ENCODE measurements around the gene LPP. TPM values are rescaled to one million over a fixed set of nuclear protein-coding genes. Genes with fewer than 3 reads are reported as not detected.

LPP gene
- total and polyA plus RNA-seq, 2 of the 13 experiments (the other 11 are each of a cell fraction or from before 2014, with no cell fraction given): 19.2 to 29.9 TPM

DNA sequence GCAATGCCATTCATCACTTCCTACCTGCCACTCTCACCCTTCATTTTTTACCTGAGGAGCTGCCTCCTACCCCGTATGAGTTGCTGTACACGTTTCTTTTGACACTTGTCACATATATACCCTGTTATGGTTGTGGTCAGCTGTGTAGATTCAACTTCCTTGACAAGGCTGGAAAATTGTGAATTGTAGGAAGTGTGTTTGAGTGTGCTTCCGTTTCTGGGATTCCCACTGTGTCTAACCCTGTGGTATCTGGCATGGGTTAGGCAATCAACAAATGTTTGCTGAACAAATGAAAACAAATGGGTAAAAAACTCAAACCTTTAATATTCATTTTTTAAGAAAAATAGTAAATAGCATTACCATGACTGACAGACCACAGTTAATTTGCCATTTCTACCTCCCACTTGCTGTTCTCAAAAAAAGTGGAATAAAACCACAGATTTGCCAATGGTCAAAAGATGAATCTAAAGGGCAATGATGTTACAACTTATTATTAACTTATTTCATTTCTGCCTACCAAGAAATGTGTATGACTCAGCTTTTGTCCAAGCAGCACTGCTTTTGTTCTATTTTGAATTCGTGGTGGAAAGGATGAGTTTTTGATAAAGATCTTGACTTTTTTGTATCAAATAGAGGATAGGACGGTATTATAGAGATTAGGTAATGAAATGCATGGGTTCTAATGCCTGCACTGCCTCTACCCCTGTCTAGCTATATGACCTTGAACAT lies 404.6 kb downstream of the LPP start:
- Histone ChIP-seq H3K9ac (ENCODE audit: insufficient read depth, low read depth, low read length) (no peak overlapping the region), H3K79me2 (ENCODE audit: insufficient read depth, low read length) (peaks cover 3% of the 10 kb centered on the region), H3K4me3 (replicated peaks in 1 of 3; ENCODE audit: insufficient read depth in 1 of 3, low read depth in 2 of 3, low read length in 3 of 3) (no peak overlapping the region), H3K4me1 (ENCODE audit: insufficient read depth, low read length) (peaks cover 17% of the 10 kb centered on the region), H3K27me3 (ENCODE audit: control insufficient read depth in 1 of 2, insufficient read depth in 2 of 2, low read length in 2 of 2) (no peaks in the 10 kb centered on the region), H2AFZ (ENCODE audit: low read length) (no peak overlapping the region), H3K4me2 (ENCODE audit: low read depth, low read length) (no peak overlapping the region), H3K27ac (ENCODE audit: extremely low read length, insufficient read depth, low read length) (no peak overlapping the region), H3K36me3 (replicated peaks in 1 of 2; ENCODE audit: control insufficient read depth in 1 of 2, insufficient read depth in 2 of 2, low read length in 2 of 2) (no peaks in the 10 kb centered on the region; a peak in 1 of 5 replicates), H3K9me3 (ENCODE audit: low read length) (no peaks in the 10 kb centered on the region), H4K20me1 (ENCODE audit: insufficient read depth, low read length) (no peaks in the 10 kb centered on the region)
- DNase-seq (ENCODE audit: low spot score): no peak
- intact Hi-C loops (cut with micrococcal nuclease; ENCODE audit: unreplicated experiment) (no loop called here), in situ Hi-C loops (cut with HindIII; ENCODE audit: extremely low pct_ligation_motif_present, low pct_unique_long_range_greater_than_20kb) (no loop called here)
- CTCF ChIA-PET (ENCODE audit: low intra/inter-chr PET ratio, low total read pairs): no interaction called here
- TF ChIP-seq, protein P1, sequence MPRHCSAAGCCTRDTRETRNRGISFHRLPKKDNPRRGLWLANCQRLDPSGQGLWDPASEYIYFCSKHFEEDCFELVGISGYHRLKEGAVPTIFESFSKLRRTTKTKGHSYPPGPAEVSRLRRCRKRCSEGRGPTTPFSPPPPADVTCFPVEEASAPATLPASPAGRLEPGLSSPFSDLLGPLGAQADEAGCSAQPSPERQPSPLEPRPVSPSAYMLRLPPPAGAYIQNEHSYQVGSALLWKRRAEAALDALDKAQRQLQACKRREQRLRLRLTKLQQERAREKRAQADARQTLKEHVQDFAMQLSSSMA (CRISPR knock-in tag; IDR thresholded peaks at IDR 0.05): no peak
- TF ChIP-seq ZMYM3 (CRISPR knock-in tag; IDR thresholded peaks at IDR 0.05) (no peak), MAZ (IDR thresholded peaks at IDR 0.05; ENCODE audit: borderline replicate concordance, low read depth, low read length) (no peak), MAZ (CRISPR knock-in tag; IDR thresholded peaks at IDR 0.05; ENCODE audit: low read depth) (no peak), XBP1 (CRISPR knock-in tag; IDR thresholded peaks at IDR 0.05) (no peak), ZNF749 (CRISPR knock-in tag; IDR thresholded peaks at IDR 0.05; ENCODE audit: borderline replicate concordance) (no peak), SP5 (CRISPR knock-in tag; IDR thresholded peaks at IDR 0.05; ENCODE audit: borderline replicate concordance, low read depth) (no peak), MAFG (CRISPR knock-in tag; IDR thresholded peaks at IDR 0.05) (no peak), DPF2 (CRISPR knock-in tag; IDR thresholded peaks at IDR 0.05; ENCODE audit: borderline replicate concordance, low read depth) (no peak), SNAI1 (CRISPR knock-in tag; IDR thresholded peaks at IDR 0.05; ENCODE audit: borderline replicate concordance) (no peak), ZNF484 (CRISPR knock-in tag; IDR thresholded peaks at IDR 0.05; ENCODE audit: borderline replicate concordance, low read depth) (no peak)
- TF ChIP-seq, protein P2, sequence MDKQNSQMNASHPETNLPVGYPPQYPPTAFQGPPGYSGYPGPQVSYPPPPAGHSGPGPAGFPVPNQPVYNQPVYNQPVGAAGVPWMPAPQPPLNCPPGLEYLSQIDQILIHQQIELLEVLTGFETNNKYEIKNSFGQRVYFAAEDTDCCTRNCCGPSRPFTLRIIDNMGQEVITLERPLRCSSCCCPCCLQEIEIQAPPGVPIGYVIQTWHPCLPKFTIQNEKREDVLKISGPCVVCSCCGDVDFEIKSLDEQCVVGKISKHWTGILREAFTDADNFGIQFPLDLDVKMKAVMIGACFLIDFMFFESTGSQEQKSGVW (CRISPR knock-in tag; IDR thresholded peaks at IDR 0.05; ENCODE audit: borderline replicate concordance): no peak
- WGBS (ENCODE audit: low lambda C conversion rate): 91% methylated on average over 5 of the region's 5 CpGs
- FAIRE-seq: no peak
- no peak for ATAC-seq
- POLR2A ChIA-PET: no interaction called here
- BruUV-seq (replicated peaks): no TSS peak
